Calu3 (cell line): ENCODE data around the gene KNL1. TPM values are rescaled to one million over a fixed set of nuclear protein-coding genes. Genes with fewer than 3 reads are reported as not detected.

ENCODE experiments used
- BruUV-seq: library from RNA; stranded (reverse); fragments of 400-500 nt; replicated peaks from 2 replicates; lab custom pipeline; 2021; lab: Mats Ljungman, UMichigan
- CTCF ChIA-PET: fragments of 300-600 bp; sonication (Branson Sonifier 250); formaldehyde crosslinking; loops from one replicate; lab custom pipeline; 2022; ENCODE audit warnings: antibody characterized with exemption; lab: Charles Lee
- DNase-seq: peaks from one replicate; pipeline ENCODE4 v3.0.0; 2022
- H3K27ac Mint-ChIP-seq: one replicate; pipeline ENCODE4 v1.8.0; 2022; ENCODE audit warnings: mixed read lengths; ENCODE audit not compliant: unreplicated experiment
- H3K27me3 Mint-ChIP-seq: one replicate; pipeline ENCODE4 v1.8.0; 2022; ENCODE audit warnings: mixed read lengths; ENCODE audit not compliant: unreplicated experiment
- H3K36me3 Mint-ChIP-seq: one replicate; pipeline ENCODE4 v1.8.0; 2022; ENCODE audit warnings: mild to moderate bottlenecking, moderate library complexity, mixed read lengths; ENCODE audit not compliant: insufficient read depth, unreplicated experiment
- H3K4me1 Mint-ChIP-seq: one replicate; pipeline ENCODE4 v1.8.0; 2022; ENCODE audit warnings: mild to moderate bottlenecking, low read depth, mixed read lengths; ENCODE audit not compliant: unreplicated experiment
- H3K4me3 Mint-ChIP-seq: one replicate; pipeline ENCODE4 v1.8.0; 2022; ENCODE audit warnings: mild to moderate bottlenecking, low read depth, moderate library complexity, mixed read lengths; ENCODE audit not compliant: unreplicated experiment
- H3K9me3 Mint-ChIP-seq: one replicate; pipeline ENCODE4 v1.8.0; 2022; ENCODE audit warnings: low read depth, mixed read lengths; ENCODE audit not compliant: unreplicated experiment
- CTCF ChIP-seq: fragments of 200-600 bp; IDR thresholded peaks from one replicate; pipeline ENCODE4 v1.8.0; 2022; ENCODE audit warnings: antibody characterized with exemption; ENCODE audit not compliant: unreplicated experiment
- intact Hi-C: fragments of 100-400 bp; cut with micrococcal nuclease; formaldehyde crosslinking; loops from one replicate; pipeline ENCODE4 v1.10.0; 2022; ENCODE audit not compliant: unreplicated experiment
- total RNA-seq: library from RNA; stranded (reverse); gene quantifications from 2 replicates; pipeline ENCODE4 v1.2.3, GENCODE V29; 2022

KNL1 gene
- total RNA-seq, 1 experiment from 2014 or later, result 19.0 TPM

- BruUV-seq, result no TSS peak
- DNase-seq, result no peak
- Mint-ChIP-seq H3K4me1 (no peaks in the 10 kb centered on the region), H3K27ac (no peak overlapping the region), H3K4me3 (no peak overlapping the region), H3K9me3 (no peaks in the 10 kb centered on the region), H3K36me3 (peaks cover 17% of the 10 kb centered on the region), H3K27me3 (no peaks in the 10 kb centered on the region)
- no peak for TF ChIP-seq CTCF
- intact Hi-C loops, result no loop called here
- CTCF ChIA-PET, result no interaction called here
These were observed 31.4 kb upstream of the KNL1 start for GRCh38 chr15:40562691-40563090.

- H3K4me3 Mint-ChIP-seq, result no peak overlapping the region
- no peaks in the 10 kb centered on the region for H3K9me3 Mint-ChIP-seq
- no peaks in the 10 kb centered on the region for H3K4me1 Mint-ChIP-seq
- TF ChIP-seq CTCF, result no peak
- no peaks in the 10 kb centered on the region for H3K27me3 Mint-ChIP-seq
- H3K27ac Mint-ChIP-seq, result no peak overlapping the region
- no TSS peak for BruUV-seq
- intact Hi-C loops, result no loop called here
- CTCF ChIA-PET, result no interaction called here
- DNase-seq, result no peak
- H3K36me3 Mint-ChIP-seq, result peaks cover 17% of the 10 kb centered on the region
These were observed 30.6 kb upstream of the KNL1 start for GRCh38 chr15:40563426-40563825.

GRCh38 chr15:40564591-40565332, 29.3 kb upstream of the KNL1 start, which contains the start of gene CCDC32:
CCDC32 (minus strand) TSS chr15:40565042; CDS start chr15:40563015, 2,027 bp downstream.
- DNase-seq, result peak; percentile 92
- Mint-ChIP-seq H3K36me3 (peaks cover 26% of the 10 kb centered on the region), H3K4me1 (no peaks in the 10 kb centered on the region), H3K27ac (peak within 1 kb of the TSS; percentile 81), H3K9me3 (no peaks in the 10 kb centered on the region), H3K27me3 (no peaks in the 10 kb centered on the region), H3K4me3 (peak within 1 kb of the TSS; percentile 73)
- BruUV-seq, result TSS peak; percentile 78
- CTCF ChIA-PET, result interaction anchor here (0.6 to 1.1 kb wide), 5 partner anchors 13 to 329 kb away, joined by 3 to 6 read pairs (median 3); partner anchors contain the start of gene VPS18
- intact Hi-C loops, result no loop called here
- TF ChIP-seq CTCF, result no peak

GRCh38 chr15:40565333-40566238, 28.5 kb upstream of the KNL1 start:
- Mint-ChIP-seq H3K27ac (peak overlapping the region; percentile 81), H3K4me1 (no peaks in the 10 kb centered on the region), H3K9me3 (no peaks in the 10 kb centered on the region), H3K4me3 (peak overlapping the region; percentile 73), H3K27me3 (no peaks in the 10 kb centered on the region), H3K36me3 (peaks cover 32% of the 10 kb centered on the region)
- TF ChIP-seq CTCF, result no peak
- CTCF ChIA-PET, result interaction anchor here (0.6 to 1.1 kb wide), 4 partner anchors 13 to 329 kb away, joined by 3 to 6 read pairs (median 4); partner anchors contain the start of gene VPS18
- DNase-seq, result peak; percentile 24
- intact Hi-C loops, result no loop called here
- no TSS peak for BruUV-seq
